NCI-H69 (cell line): Measurements from ENCODE around the gene PM20D2.

Experiments
- DNase-seq: peaks from one replicate; lab custom pipeline; 2025; lab: John Stamatoyannopoulos, UW

The PM20D2 gene

GRCh38 chr6:89204096-89204495 lies 58.2 kb downstream of the PM20D2 start:
- DNase-seq = peak; percentile 6

- DNase-seq = no peak
Measured at GRCh38 chr6:89205819-89206218, 60.0 kb downstream of the PM20D2 start.

GRCh38 chr6:89208551-89208950 lies 62.7 kb downstream of the PM20D2 start:
- DNase-seq = no peak

GRCh38 chr6:89209457-89209856 lies 63.6 kb downstream of the PM20D2 start:
- DNase-seq = peak; percentile 49

- DNase-seq = no peak
Measured at GRCh38 chr6:89212472-89212871, 66.6 kb downstream of the PM20D2 start.

GRCh38 chr6:89214197-89214596 lies 68.3 kb downstream of the PM20D2 start:
- no peak for DNase-seq
